OCI-LY1 (cell line): ENCODE measurements around the gene KANK4.

ENCODE experiments used
- CTCF ChIP-seq: fragments of 200-600 bp; sonication (generic), shearing (Covaris generic); IDR thresholded peaks from 2 replicates; pipeline ENCODE4 v1.5.1; 2017; ENCODE audit warnings: mild to moderate bottlenecking, antibody characterized with exemption, low read length, moderate library complexity, mixed read lengths
- EZH2 ChIP-seq: fragments of 200-600 bp; sonication (generic), shearing (Covaris generic); IDR thresholded peaks from 2 replicates; pipeline ENCODE4 v1.8.0; 2017; ENCODE audit warnings: borderline replicate concordance, mixed run types, mild to moderate bottlenecking, antibody characterized with exemption, low read length, moderate library complexity, mixed read lengths

GRCh38 chr1:62343911-62344310 lies 24.7 kb upstream of the KANK4 start:
- TF ChIP-seq CTCF (no peak), EZH2 (no peak)
